GM19438 (cell line): ENCODE results near the gene BARD1.

ENCODE experiments used
- ATAC-seq: cut with Tn5 transposase; IDR thresholded peaks from one replicate; pipeline ENCODE4 v1.9.1; 2021; ENCODE audit warnings: low read depth; ENCODE audit not compliant: unreplicated experiment

The BARD1 gene

DNA sequence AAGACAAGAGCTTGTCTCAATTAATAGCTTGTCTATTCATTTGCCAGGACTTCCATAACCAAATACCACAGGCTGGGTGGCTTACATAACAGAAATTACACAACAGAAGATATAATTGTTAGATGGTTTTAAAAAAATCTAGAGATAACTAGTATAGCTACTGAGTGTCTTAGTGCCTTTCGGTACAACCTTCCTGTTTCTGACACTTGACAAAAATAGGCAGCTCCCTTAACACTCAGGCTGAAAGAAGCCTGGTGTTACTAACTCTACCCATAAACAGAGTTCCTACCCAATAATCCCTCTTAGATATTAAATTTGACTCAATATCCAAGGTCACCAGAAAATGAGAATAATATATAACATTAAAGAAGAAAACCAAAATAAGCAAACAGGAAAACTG lies 129.7 kb downstream of the BARD1 start:
- ATAC-seq, result peak; percentile 52

DNA sequence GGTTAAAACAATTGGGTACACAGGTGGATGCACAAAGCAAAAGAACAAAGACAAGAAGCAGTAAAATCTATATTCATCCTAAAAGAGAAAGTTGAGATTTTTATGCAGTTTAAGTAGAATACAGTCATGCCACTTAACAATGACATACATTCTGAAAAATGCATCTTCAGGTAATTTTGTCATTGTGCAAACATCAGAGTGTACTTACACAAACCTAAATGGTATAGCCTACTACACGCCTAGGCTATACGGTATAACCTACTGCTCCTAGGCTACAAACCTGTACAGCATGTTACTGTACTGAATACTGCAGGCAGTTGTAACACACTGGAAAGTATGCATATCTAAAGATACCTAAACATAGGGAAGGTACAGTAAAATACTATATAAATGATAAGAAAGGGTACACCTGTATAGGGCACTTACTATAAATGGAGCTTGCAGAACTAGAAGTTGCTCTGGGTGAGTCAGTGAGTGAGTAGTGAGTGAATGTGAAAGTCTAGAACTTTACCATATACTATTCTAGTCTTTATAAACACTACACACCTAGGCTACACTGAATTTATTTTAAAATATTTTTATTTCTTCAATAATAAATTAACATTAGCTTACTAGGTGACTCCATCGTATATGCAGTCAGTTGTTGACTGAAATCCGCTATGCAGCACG lies 132.9 kb downstream of the BARD1 start:
- ATAC-seq, result no peak
